Brain microvascular endothelial cell (primary cell): ENCODE results near the gene MAP4K3.
"Not testable (repeated sequence)": the region's sequence is repeated elsewhere in the genome, so short reads cannot be mapped to it uniquely, and the experiment has no call there.

ENCODE experiments used
- DNase-seq: peaks from one replicate; pipeline ENCODE4 v3.0.0-alpha.2; 2020
- H3K27ac ChIP-seq: fragments of 250-450 bp; sonication (Bioruptor Pico); 2 replicates; pipeline ENCODE4 v1.5.1; 2020; ENCODE audit warnings: mild to moderate bottlenecking, moderate library complexity
- H3K27me3 ChIP-seq: fragments of 250-450 bp; sonication (Bioruptor Pico); replicated peaks from 2 replicates; pipeline ENCODE4 v1.5.1; 2020; ENCODE audit warnings: mild to moderate bottlenecking
- H3K36me3 ChIP-seq: fragments of 250-450 bp; sonication (Bioruptor Pico); replicated peaks from 2 replicates; pipeline ENCODE4 v1.5.1; 2020; ENCODE audit warnings: mild to moderate bottlenecking
- H3K4me3 ChIP-seq: 2 replicates; pipeline ENCODE4 v1.5.1; 2011; ENCODE audit warnings: low read depth, mild to moderate bottlenecking, control low read depth, low read length, moderate library complexity
- CTCF ChIP-seq: IDR thresholded peaks from 2 replicates; pipeline ENCODE4 v1.5.1; 2011; ENCODE audit warnings: low read depth, mild to moderate bottlenecking, moderate library complexity, low read length, control low read depth, inconsistent platforms; ENCODE audit errors: missing control alignments
- in situ Hi-C: cut with HindIII; loops from 2 replicates; pipeline ENCODE4 v1.10.0; 2017; ENCODE audit warnings: low sequenced_read_pairs, low pct_ligation_motif_present

MAP4K3 gene

GRCh38 chr2:39386064-39386463 is 51.0 kb downstream of the MAP4K3 start:
- no peak for DNase-seq
- no peak overlapping the region for H3K27ac ChIP-seq
- H3K4me3 ChIP-seq = no peak overlapping the region
- no peaks in the 10 kb centered on the region for H3K27me3 ChIP-seq
- in situ Hi-C loops = no loop called here
- no peak for TF ChIP-seq CTCF
- no peaks in the 10 kb centered on the region for H3K36me3 ChIP-seq

GRCh38 chr2:39385172-39385571 is 51.9 kb downstream of the MAP4K3 start:
- no peak for TF ChIP-seq CTCF
- H3K27me3 ChIP-seq = no peaks in the 10 kb centered on the region
- no peaks in the 10 kb centered on the region for H3K36me3 ChIP-seq
- H3K4me3 ChIP-seq = no peak overlapping the region
- DNase-seq = no peak
- in situ Hi-C loops = no loop called here
- H3K27ac ChIP-seq = no peak overlapping the region

GRCh38 chr2:39384071-39384470 is 53.0 kb downstream of the MAP4K3 start:
- H3K27ac ChIP-seq, H3K27me3 ChIP-seq, H3K4me3 ChIP-seq, DNase-seq, in situ Hi-C loops, H3K36me3 ChIP-seq: not testable (repeated sequence)

- in situ Hi-C loops = no loop called here
- no peak for DNase-seq
- Histone ChIP-seq H3K27ac (no peak overlapping the region), H3K4me3 (no peak overlapping the region), H3K36me3 (no peaks in the 10 kb centered on the region), H3K27me3 (no peaks in the 10 kb centered on the region)
- TF ChIP-seq CTCF = no peak
These were observed 53.9 kb downstream of the MAP4K3 start for GRCh38 chr2:39383146-39383545.

- H3K4me3 ChIP-seq = no peak overlapping the region
- no peaks in the 10 kb centered on the region for H3K36me3 ChIP-seq
- TF ChIP-seq CTCF = no peak
- no peak for DNase-seq
- in situ Hi-C loops = no loop called here
- H3K27me3 ChIP-seq = no peaks in the 10 kb centered on the region
- no peak overlapping the region for H3K27ac ChIP-seq
These were observed 55.4 kb downstream of the MAP4K3 start for GRCh38 chr2:39381653-39382052.

- DNase-seq = no peak
- no peak for TF ChIP-seq CTCF
- in situ Hi-C loops = no loop called here
- Histone ChIP-seq H3K4me3 (no peak overlapping the region), H3K27ac (peak overlapping the region; percentile 70), H3K36me3 (peaks cover 5% of the 10 kb centered on the region), H3K27me3 (no peaks in the 10 kb centered on the region)
These were observed 56.4 kb downstream of the MAP4K3 start for GRCh38 chr2:39380525-39381150.
